Heart right ventricle (tissue), 16 donors: Measurements from ENCODE around the gene WNT1. TPM values are rescaled to one million over a fixed set of nuclear protein-coding genes. Genes with fewer than 3 reads are reported as not detected.

Experiments used
- ATAC-seq, 8 donors: fragments of 200-7000 bp; cut with Tn5 transposase; one replicate each; pipeline ENCODE4 v1.9.1; 2020; ENCODE audit warnings: mild to moderate bottlenecking in 8 of 8, moderate library complexity in 8 of 8, moderate number of reproducible peaks in 1 of 8
- DNase-seq, 2 donors: peaks; one replicate each; pipeline ENCODE4 v3.0.0-alpha.2; 2020
- H3K27ac ChIP-seq, 10 donors: fragments of 200-600 bp; sonication (generic) in 2 of 10; one replicate each; pipeline versions ENCODE4 v1.5.0 to v1.8.0; 2020 to 2022; ENCODE audit warnings: mild to moderate bottlenecking in 3 of 10
- H3K27me3 ChIP-seq, 7 donors: fragments of 200-600 bp; one replicate each; pipeline ENCODE4 v1.8.0; 2021 to 2022; ENCODE audit warnings: mild to moderate bottlenecking in 2 of 7
- H3K36me3 ChIP-seq, 9 donors: fragments of 200-600 bp; sonication (generic) in 1 of 9; one replicate each; pipeline versions ENCODE4 v1.5.0 to v1.8.0; 2020 to 2022; ENCODE audit warnings: mild to moderate bottlenecking in 2 of 9
- H3K4me1 ChIP-seq, 9 donors: fragments of 200-600 bp; sonication (generic) in 1 of 9; one replicate each; pipeline versions ENCODE4 v1.5.0 to v1.8.0; 2020 to 2022; ENCODE audit warnings: mild to moderate bottlenecking in 4 of 9
- H3K4me3 ChIP-seq, 10 donors: fragments of 200-600 bp; sonication (generic) in 2 of 10; one replicate each; pipeline versions ENCODE4 v1.5.0 to v1.8.0; 2020 to 2022; ENCODE audit warnings: mild to moderate bottlenecking in 7 of 10, moderate library complexity in 2 of 10
- H3K9me3 ChIP-seq, 11 donors: fragments of 200-600 bp in 10 of 11; sonication (generic) in 2 of 11; one replicate each; pipeline versions ENCODE4 v1.5.0 to v1.8.0; 2013 to 2022; ENCODE audit warnings: mild to moderate bottlenecking in 2 of 11, control low read depth in 1 of 11, moderate library complexity in 1 of 11
- WGBS, 2 donors: extraction: QIAGEN DNeasy Blood & Tissue Kit; methylation state at CpG; one replicate each; pipeline ENCODE4 v1.1.7; 2013; ENCODE audit warnings: inconsistent platforms in 1 of 2; 5-methylcytosine and 5-hydroxymethylcytosine counted together
- intact Hi-C, 10 donors: fragments of 100-400 bp; cut with DNase I; formaldehyde crosslinking; loops; one replicate each; pipeline versions ENCODE4 v1.11.1 to v1.14.2; 2022
- polyA plus RNA-seq, 2 donors: library from polyadenylated mRNA; stranded (reverse); fragments of 200-250 nt; gene quantifications; one replicate each; pipeline ENCODE4 v1.2.3, GENCODE V29; 2013
- total RNA-seq, 10 donors: library from RNA; stranded (reverse); fragmentation: NEBNext Ultra II Directional in 3 of 10; extraction: Animal tissue kit (Norgen Biotek cat#: 25700) in 3 of 10; gene quantifications; one replicate each; pipeline versions ENCODE4 v1.2.1 to v1.2.4, GENCODE V29; 2021 to 2023
- TF ChIP-seq, protein P1 (sequence below), 9 donors: fragments of 200-600 bp; sonication (generic) in 2 of 9; IDR thresholded peaks; one replicate each; pipeline versions ENCODE4 v1.5.0 to v1.8.0; 2021 to 2022; ENCODE audit warnings: antibody characterized with exemption in 9 of 9, mild to moderate bottlenecking in 5 of 9, moderate library complexity in 1 of 9
- donor health status: Arrhythmogenic right ventricular cardiomyopathy.
- donor health status: ischemic (EF 13 %, LVEDD 7.1; RV severe dilation, severe dysfunction).
- donor health status: healthy with polysubstance abuse.
- donor health status: DM: no; HTN: yes; CAD: no.
- donor health status: DM: no; HTN: no; CAD: no.
- donor health status: ischemic (EF 25% LVEDD 6.9; RV normal size, moderate dysfunction).
- donor health status: ischemic (EF 25% LVEDD 5.7; RV mildly dilated, moderate dysfunction).
- donor health status: healthy.
- donor health status: DM: yes; HTN: yes; CAD: no.
- donor health status: Ischemic cardiomyopathy.
- donor health status: ischemic (EF 35%, LVEDD 5.7; RV mildly dilated, moderate dysfunction).
- donor health status: nonischemic (EF 11% LVEDD 7.7; RV severe dilation, severe dysfunction).
- donor health status: DM: yes; HTN: yes; CAD: no.
- donor health status: PGD.
- donor health status: ischemic (EF 29% LVEDD 5.4; RV normal size, mild dysfunction).
- donor health status: nonischemic (EF 23%, LVEDD 6.1; RV moderate dilation, normal function).

The WNT1 gene
- total and polyA plus RNA-seq, 12 donors: not detected

DNA sequence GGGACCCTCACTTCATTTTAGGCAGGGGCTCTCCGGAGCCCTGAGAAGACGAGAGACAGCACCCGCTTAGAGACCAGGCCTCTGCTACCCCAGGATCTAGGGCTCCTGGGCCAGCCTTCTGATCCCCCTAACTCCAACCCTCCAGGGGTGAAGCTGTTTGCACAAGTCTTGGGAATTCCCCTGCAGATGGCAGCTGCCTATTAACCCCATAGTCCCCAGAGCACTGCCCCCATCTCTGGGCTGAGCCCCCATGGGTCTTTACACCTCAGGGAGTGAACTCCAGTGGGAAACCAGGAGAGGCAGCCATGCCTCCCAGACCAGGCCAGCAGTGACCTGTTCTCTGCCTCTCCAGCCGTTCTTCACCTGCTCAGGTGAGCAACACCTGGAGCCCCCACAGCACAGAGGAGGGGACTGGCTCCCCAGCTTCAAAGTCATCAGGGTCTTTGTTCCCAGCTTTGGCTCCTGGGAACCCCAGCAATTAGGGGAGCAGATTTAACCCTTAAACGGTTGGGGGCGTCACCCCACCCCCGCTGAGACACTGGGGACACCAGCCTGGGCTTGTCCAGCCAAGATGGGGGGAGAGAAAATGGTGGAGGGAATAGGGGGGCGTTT is 8.9 kb upstream of the WNT1 start:
- Histone ChIP-seq H3K27me3 (peaks cover 19 to 67% (median 55%) of the 10 kb centered on the region in 7 donors), H3K4me3 (no peak overlapping the region)

DNA sequence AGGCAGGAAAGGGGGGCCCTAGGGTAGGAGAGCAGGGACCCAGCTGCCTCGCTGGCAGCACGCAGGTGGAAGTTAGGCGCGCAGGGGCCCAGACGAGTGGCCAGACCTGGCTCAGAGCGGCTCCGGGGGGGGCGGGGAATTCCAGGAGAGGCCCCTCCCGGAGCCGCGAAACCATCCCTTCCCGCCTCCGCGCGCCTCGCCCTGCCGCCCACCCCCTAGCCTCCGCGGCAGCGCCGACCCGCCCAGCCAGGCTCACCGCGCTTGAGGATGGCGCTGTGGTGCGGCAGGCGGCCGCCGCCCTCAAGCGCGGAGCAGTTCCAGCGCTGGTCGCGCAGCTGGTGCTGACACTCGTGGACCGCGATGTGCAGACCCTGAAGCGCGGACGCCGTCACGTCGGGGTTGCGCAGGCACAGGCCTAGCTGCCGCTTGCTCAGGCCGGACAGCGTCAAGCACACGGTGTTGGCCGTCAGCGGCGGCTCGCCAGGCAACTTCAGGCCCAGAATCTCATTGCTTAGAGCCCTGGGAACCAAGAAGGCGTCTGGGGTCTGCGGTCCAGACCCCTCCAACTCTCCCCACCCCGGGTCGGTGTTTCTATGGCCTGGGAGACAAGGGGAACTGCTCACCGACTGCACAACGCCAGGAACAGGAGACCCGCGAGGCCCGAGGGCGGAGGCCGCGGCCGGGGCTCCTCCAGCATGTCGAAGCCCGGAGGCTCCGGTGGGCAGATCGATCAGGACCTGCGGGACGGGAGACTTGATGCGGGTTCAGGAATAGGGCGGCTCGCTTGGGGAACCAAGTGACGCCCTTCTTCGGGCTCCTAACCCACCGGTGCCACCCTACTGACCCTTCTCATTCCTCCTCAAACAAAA is 8.1 kb upstream of the WNT1 start:
- Histone ChIP-seq H3K4me3 (peak overlapping the region in 6 of 10 donors; percentile 13 to 33 (median 20)), H3K36me3 (no peaks in the 10 kb centered on the region), H3K4me1 (peaks cover 6 to 36% (median 25%) of the 10 kb centered on the region in 9 donors), H3K9me3 (no peaks in the 10 kb centered on the region), H3K27me3 (peaks cover 19 to 75% (median 61%) of the 10 kb centered on the region in 7 donors), H3K27ac (no peak overlapping the region)
- DNase-seq (no peak), ATAC-seq (peak in 3 of 8 donors; percentile 30 to 57 (median 33))
- intact Hi-C loops: no loop called here
- 7 to 9% methylated on average over 77 of the region's 77 CpGs for WGBS, 2 donors
- TF ChIP-seq, protein P1, sequence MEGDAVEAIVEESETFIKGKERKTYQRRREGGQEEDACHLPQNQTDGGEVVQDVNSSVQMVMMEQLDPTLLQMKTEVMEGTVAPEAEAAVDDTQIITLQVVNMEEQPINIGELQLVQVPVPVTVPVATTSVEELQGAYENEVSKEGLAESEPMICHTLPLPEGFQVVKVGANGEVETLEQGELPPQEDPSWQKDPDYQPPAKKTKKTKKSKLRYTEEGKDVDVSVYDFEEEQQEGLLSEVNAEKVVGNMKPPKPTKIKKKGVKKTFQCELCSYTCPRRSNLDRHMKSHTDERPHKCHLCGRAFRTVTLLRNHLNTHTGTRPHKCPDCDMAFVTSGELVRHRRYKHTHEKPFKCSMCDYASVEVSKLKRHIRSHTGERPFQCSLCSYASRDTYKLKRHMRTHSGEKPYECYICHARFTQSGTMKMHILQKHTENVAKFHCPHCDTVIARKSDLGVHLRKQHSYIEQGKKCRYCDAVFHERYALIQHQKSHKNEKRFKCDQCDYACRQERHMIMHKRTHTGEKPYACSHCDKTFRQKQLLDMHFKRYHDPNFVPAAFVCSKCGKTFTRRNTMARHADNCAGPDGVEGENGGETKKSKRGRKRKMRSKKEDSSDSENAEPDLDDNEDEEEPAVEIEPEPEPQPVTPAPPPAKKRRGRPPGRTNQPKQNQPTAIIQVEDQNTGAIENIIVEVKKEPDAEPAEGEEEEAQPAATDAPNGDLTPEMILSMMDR (IDR thresholded peaks at IDR 0.05): peak in 3 of 9 donors; percentile 13 to 19 (median 18)

More for the DNA sequence above, 8.9 kb upstream of the WNT1 start:
- Histone ChIP-seq H3K27ac (no peak overlapping the region), H3K4me1 (peaks cover 6 to 33% (median 25%) of the 10 kb centered on the region in 9 donors), H3K9me3 (no peaks in the 10 kb centered on the region), H3K36me3 (no peaks in the 10 kb centered on the region)
- TF ChIP-seq, protein P1 (IDR thresholded peaks at IDR 0.05): no peak
- intact Hi-C loops: no loop called here
- 52 to 55% methylated on average over 8 of the region's 8 CpGs for WGBS, 2 donors
- no peak for ATAC-seq
- no peak for DNase-seq

DNA sequence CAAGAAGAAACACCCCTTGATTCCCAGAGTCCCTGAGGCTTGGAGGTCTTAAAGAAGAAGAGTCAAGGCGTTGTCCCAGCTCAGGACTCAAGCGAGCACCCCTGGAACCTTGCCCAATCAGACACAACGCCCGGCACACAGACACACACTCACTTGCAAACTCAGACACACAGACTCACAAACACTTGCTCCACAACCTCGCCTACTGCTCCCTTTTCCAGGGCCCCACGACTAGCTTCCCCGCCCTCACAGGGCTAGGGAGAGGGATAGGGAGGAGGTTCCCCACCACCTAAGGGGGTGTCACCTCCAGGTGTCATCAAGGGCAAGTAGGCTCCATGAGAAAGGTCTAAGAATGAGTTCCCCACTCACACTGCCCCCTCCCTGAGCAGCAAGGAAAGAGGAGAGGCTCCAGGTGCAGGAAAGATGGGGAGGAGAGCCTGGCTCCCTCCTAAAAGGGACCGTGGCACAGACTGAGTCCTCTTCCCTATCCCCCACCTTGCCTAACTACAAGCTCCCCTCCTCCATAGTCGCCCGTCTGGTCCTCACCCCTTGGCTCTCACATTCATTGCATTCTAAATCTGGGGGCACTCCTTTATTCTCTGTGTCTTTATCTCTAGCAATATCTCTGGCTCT is 7.3 kb upstream of the WNT1 start:
- ATAC-seq (no peak), DNase-seq (no peak)
- TF ChIP-seq, protein P1 (IDR thresholded peaks at IDR 0.05): no peak
- H3K9me3 ChIP-seq: no peaks in the 10 kb centered on the region
- H3K36me3 ChIP-seq: no peaks in the 10 kb centered on the region
- peaks cover 19 to 83% (median 68%) of the 10 kb centered on the region in 7 donors for H3K27me3 ChIP-seq
- no peak overlapping the region for H3K27ac ChIP-seq
- intact Hi-C loops: no loop called here
- H3K4me1 ChIP-seq: peaks cover 6 to 36% (median 25%) of the 10 kb centered on the region in 9 donors
- WGBS, 2 donors: 35% methylated on average over 10 of the region's 10 CpGs
- H3K4me3 ChIP-seq: peak overlapping the region in 5 of 10 donors; percentile 30 to 48 (median 42)
